ENCODE data around the gene CEP131.

DNA sequence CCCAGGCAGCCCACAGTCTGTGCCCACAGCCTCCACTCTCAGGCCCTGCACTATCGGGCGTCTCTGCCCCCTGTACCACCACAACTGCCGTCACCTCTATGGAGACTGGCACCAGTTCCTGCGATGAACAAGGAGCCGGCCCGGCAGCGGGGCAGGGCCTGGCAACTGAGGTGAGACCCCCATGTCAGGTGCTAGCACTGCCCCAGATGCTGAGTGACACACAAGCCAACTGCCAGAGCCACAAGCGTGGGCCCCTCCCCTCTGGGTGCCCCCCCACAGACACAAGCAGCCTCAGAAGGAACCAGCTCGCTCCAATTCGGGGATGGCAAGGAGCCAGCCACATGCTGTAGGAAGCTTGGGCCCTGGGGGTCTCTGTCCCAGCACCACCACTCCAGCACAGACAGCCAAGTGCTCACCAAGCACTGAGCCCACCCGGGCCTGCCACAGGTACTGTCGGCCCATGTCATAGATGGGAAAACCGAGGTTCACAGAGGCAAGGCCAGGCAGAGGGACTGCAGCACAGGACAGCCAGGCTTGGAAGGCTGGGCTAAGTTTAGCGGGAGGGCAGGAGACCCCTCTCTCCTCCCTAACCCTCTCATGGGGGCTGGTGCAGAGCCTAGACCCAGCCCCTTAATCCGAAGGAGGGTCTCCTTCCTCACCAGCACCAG, 58.9 kb downstream of the CEP131 start:
- TF ChIP-seq CTCF (IDR thresholded peaks at IDR 0.05) (no peak), POLR2A (IDR thresholded peaks at IDR 0.05) (no peak)

All from vagina (tissue), 2 donors.